Gastrocnemius medialis (tissue), 4 donors: ENCODE measurements around the gene TFAP2C.

Experiments used
- POLR2A ChIP-seq, 2 donors: fragments of 450-650 bp; IDR thresholded peaks; one replicate each; pipeline ENCODE4 v1.6.1; 2017; ENCODE audit warnings: antibody characterized with exemption in 2 of 2, mild to moderate bottlenecking in 2 of 2, moderate library complexity in 2 of 2
- TF ChIP-seq, protein P1 (sequence below), 5 experiments: fragments of 450-650 bp in 3 of 5; fragments of 200-600 bp in 2 of 5; sonication (generic) in 2 of 5; IDR thresholded peaks in 4 of 5; conservative IDR thresholded peaks in 1 of 5; 1 replicate in 4 of 5; 2 replicates in 1 of 5; pipeline ENCODE4 v1.5.1; 2016 to 2019; ENCODE audit warnings: antibody characterized with exemption in 5 of 5, mild to moderate bottlenecking in 3 of 5, moderate library complexity in 3 of 5

DNA sequence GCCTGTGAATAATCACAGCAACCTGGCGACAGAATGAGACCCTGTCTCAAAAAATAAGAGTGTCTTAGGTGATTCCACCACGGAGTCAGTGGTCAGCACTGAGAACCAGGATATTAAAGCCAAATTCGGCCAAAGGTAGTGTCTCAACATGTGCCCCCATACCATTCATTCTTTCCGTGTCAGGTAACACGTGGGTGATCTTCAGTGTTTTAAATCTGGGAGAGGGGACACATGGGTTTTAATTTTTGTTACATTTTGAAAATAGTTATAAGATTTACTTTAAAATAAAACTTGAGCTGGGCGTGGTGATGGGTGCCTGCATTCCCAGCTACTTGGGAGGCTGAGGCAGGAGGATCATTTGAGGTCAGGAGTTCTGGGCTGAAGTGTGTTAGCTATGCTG is 59.0 kb downstream of the TFAP2C start:
- TF ChIP-seq POLR2A (IDR thresholded peaks at IDR 0.05), result no peak
- TF ChIP-seq, protein P1, sequence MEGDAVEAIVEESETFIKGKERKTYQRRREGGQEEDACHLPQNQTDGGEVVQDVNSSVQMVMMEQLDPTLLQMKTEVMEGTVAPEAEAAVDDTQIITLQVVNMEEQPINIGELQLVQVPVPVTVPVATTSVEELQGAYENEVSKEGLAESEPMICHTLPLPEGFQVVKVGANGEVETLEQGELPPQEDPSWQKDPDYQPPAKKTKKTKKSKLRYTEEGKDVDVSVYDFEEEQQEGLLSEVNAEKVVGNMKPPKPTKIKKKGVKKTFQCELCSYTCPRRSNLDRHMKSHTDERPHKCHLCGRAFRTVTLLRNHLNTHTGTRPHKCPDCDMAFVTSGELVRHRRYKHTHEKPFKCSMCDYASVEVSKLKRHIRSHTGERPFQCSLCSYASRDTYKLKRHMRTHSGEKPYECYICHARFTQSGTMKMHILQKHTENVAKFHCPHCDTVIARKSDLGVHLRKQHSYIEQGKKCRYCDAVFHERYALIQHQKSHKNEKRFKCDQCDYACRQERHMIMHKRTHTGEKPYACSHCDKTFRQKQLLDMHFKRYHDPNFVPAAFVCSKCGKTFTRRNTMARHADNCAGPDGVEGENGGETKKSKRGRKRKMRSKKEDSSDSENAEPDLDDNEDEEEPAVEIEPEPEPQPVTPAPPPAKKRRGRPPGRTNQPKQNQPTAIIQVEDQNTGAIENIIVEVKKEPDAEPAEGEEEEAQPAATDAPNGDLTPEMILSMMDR (IDR thresholded peaks at IDR 0.05 in 4 of 5, conservative IDR thresholded peaks at IDR 0.05 in 1 of 5), result no peak
